Measurements from ENCODE around the gene CCDC90B. TPM values are rescaled to one million over a fixed set of nuclear protein-coding genes. Genes with fewer than 3 reads are reported as not detected.
"Not testable (repeated sequence)": the region's sequence is repeated elsewhere in the genome, so short reads cannot be mapped to it uniquely, and the experiment has no call there.

Gene CCDC90B
- total RNA-seq, 1 experiment from 2014 or later: 32.2 TPM

DNA sequence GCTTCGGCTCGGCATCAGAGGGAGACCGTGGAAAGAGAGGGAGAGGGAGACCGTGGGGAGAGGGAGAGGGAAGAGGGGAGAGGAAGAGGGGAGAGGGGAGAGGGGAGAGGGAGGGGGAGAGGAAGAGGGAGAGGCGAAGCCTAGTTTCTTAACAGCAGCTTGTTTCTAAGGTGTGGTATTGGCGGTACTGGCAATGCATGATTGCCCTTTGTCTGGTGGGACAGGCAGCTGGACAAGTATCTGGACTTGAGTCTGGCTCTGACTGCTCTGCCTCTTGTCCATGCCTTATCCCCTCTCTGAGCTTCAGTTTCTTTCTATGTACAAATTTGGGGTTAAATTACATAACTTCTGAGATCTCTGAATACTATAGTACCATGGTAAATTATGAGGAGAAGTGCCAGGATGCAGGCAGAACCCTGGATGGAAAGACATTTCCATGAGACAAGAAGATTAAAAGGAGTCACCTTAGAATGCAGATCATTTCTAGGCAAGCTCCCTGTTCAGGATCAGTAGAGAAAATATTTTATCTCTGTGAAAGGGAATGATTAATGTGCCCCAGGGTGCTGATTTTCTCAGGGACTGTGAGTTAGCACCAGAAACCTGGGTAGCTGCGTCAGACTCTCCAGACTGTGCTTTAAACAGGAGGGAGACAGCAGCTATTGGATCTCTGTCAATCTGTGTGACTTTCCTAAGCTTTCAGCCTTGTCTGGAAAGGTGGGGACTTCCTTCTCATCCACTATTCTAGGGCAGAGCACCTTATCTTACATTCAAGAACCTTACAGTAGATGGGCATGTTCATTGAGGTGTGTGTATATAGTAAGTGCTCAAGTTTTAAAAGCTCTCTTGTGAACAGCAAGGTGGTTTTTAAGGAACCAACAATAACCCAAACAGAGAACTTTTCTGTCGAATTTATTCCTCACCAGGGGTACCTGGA, 31.9 kb upstream of the CCDC90B start:
- POLR2A ChIA-PET (ENCODE audit: unreplicated experiment): interaction anchor here (0.6 kb wide), 1 partner anchor 301 kb away, joined by 4 read pairs; no protein-coding TSS in a partner anchor
- DNase-seq: no peak
- CTCF ChIA-PET: no interaction called here

DNA sequence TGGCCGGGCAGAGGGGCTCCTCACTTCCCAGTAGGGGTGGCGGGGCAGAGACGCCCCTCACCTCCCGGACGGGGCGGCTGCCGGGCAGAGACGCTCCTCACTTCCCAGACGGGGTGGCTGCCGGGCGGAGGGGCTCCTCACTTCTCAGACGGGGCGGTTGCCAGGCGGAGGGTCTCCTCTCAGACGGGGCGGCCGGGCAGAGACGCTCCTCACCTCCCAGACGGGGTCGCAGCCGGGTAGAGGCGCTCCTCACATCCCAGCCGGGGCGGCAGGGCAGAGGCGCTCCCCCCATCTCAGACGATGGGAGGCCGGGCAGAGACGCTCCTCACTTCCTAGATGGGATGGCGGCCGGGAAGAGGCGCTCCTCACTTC, 30.7 kb upstream of the CCDC90B start:
- DNase-seq; H4K20me1 ChIP-seq (ENCODE audit: insufficient read depth); H3K4me1 ChIP-seq (replicated peaks; ENCODE audit: insufficient read depth); H3F3A ChIP-seq (ENCODE audit: insufficient read depth, low read depth); BruUV-seq (replicated peaks); H3K4me3 ChIP-seq; intact Hi-C loops (cut with micrococcal nuclease; ENCODE audit: unreplicated experiment); H3K4me2 ChIP-seq; H3K9me2 ChIP-seq (ENCODE audit: insufficient read depth); H3K27ac ChIP-seq; H3K79me2 ChIP-seq (ENCODE audit: low read depth); CTCF ChIA-PET; H3K36me3 ChIP-seq (ENCODE audit: low read depth); H2AFZ ChIP-seq; H3K27me3 ChIP-seq (ENCODE audit: insufficient read depth, low read depth); POLR2A ChIA-PET (ENCODE audit: unreplicated experiment); H3K9me3 ChIP-seq (ENCODE audit: insufficient read depth, low read depth): not testable (repeated sequence)

More for the DNA sequence above, 31.9 kb upstream of the CCDC90B start:
- no peaks in the 10 kb centered on the region for H3K4me1 ChIP-seq (replicated peaks; ENCODE audit: insufficient read depth)
- TF ChIP-seq, protein P1, sequence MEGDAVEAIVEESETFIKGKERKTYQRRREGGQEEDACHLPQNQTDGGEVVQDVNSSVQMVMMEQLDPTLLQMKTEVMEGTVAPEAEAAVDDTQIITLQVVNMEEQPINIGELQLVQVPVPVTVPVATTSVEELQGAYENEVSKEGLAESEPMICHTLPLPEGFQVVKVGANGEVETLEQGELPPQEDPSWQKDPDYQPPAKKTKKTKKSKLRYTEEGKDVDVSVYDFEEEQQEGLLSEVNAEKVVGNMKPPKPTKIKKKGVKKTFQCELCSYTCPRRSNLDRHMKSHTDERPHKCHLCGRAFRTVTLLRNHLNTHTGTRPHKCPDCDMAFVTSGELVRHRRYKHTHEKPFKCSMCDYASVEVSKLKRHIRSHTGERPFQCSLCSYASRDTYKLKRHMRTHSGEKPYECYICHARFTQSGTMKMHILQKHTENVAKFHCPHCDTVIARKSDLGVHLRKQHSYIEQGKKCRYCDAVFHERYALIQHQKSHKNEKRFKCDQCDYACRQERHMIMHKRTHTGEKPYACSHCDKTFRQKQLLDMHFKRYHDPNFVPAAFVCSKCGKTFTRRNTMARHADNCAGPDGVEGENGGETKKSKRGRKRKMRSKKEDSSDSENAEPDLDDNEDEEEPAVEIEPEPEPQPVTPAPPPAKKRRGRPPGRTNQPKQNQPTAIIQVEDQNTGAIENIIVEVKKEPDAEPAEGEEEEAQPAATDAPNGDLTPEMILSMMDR (conservative IDR thresholded peaks at IDR 0.05): no peak
- TF ChIP-seq EZH2 (IDR thresholded peaks at IDR 0.05; ENCODE audit: low read depth): no peak
- no peaks in the 10 kb centered on the region for H3K79me2 ChIP-seq (ENCODE audit: low read depth)
- BruUV-seq (replicated peaks): no TSS peak
- H3K4me3 ChIP-seq: no peak overlapping the region
- H2AFZ ChIP-seq: no peak overlapping the region
- H3K4me2 ChIP-seq: no peak overlapping the region
- no peaks in the 10 kb centered on the region for H3K9me2 ChIP-seq (ENCODE audit: insufficient read depth)
- no peak overlapping the region for H3K27ac ChIP-seq
- no peaks in the 10 kb centered on the region for H3K9me3 ChIP-seq (ENCODE audit: insufficient read depth, low read depth)
- H3K36me3 ChIP-seq (ENCODE audit: low read depth): no peaks in the 10 kb centered on the region
- H3F3A ChIP-seq (ENCODE audit: insufficient read depth, low read depth): no peaks in the 10 kb centered on the region
- no peaks in the 10 kb centered on the region for H4K20me1 ChIP-seq (ENCODE audit: insufficient read depth)
- intact Hi-C loops (cut with micrococcal nuclease; ENCODE audit: unreplicated experiment): no loop called here
- H3K27me3 ChIP-seq (ENCODE audit: insufficient read depth, low read depth): no peaks in the 10 kb centered on the region

GRCh38 chr11:83316143-83316896, 30.2 kb upstream of the CCDC90B start:
- H3K4me2 ChIP-seq; H3F3A ChIP-seq (ENCODE audit: insufficient read depth, low read depth); H3K27me3 ChIP-seq (ENCODE audit: insufficient read depth, low read depth); intact Hi-C loops (cut with micrococcal nuclease; ENCODE audit: unreplicated experiment); H4K20me1 ChIP-seq (ENCODE audit: insufficient read depth); H3K4me3 ChIP-seq; BruUV-seq (replicated peaks); POLR2A ChIA-PET (ENCODE audit: unreplicated experiment); CTCF ChIA-PET; H3K9me2 ChIP-seq (ENCODE audit: insufficient read depth); DNase-seq; H3K79me2 ChIP-seq (ENCODE audit: low read depth); H3K4me1 ChIP-seq (replicated peaks; ENCODE audit: insufficient read depth); H3K27ac ChIP-seq; H3K9me3 ChIP-seq (ENCODE audit: insufficient read depth, low read depth); H2AFZ ChIP-seq; H3K36me3 ChIP-seq (ENCODE audit: low read depth): not testable (repeated sequence)

- TF ChIP-seq EZH2 (IDR thresholded peaks at IDR 0.05; ENCODE audit: low read depth): no peak
- TF ChIP-seq, protein P1 (conservative IDR thresholded peaks at IDR 0.05): no peak
- no TSS peak for BruUV-seq (replicated peaks)
- ChIA-PET POLR2A (ENCODE audit: unreplicated experiment) (interaction anchor here (0.5 to 0.7 kb wide), 3 partner anchors 10 to 453 kb away, joined by 4 to 9 read pairs (median 4); partner anchors contain the start of gene CCDC90B), CTCF (no interaction called here)
- no peaks in the 10 kb centered on the region for H3K27me3 ChIP-seq (ENCODE audit: insufficient read depth, low read depth)
- no peaks in the 10 kb centered on the region for H3K9me3 ChIP-seq (ENCODE audit: insufficient read depth, low read depth)
- H3K79me2 ChIP-seq (ENCODE audit: low read depth): no peaks in the 10 kb centered on the region
- no peaks in the 10 kb centered on the region for H3K4me1 ChIP-seq (replicated peaks; ENCODE audit: insufficient read depth)
- no peak overlapping the region for H3K4me3 ChIP-seq
- H3K9me2 ChIP-seq (ENCODE audit: insufficient read depth): no peaks in the 10 kb centered on the region
- H3F3A ChIP-seq (ENCODE audit: insufficient read depth, low read depth): no peaks in the 10 kb centered on the region
- H4K20me1 ChIP-seq (ENCODE audit: insufficient read depth): no peaks in the 10 kb centered on the region
- no peaks in the 10 kb centered on the region for H3K36me3 ChIP-seq (ENCODE audit: low read depth)
- H2AFZ ChIP-seq: no peak overlapping the region
- no peak for DNase-seq
- no peak overlapping the region for H3K4me2 ChIP-seq
- H3K27ac ChIP-seq: no peak overlapping the region
- intact Hi-C loops (cut with micrococcal nuclease; ENCODE audit: unreplicated experiment): no loop called here
These were observed 26.3 kb upstream of the CCDC90B start for GRCh38 chr11:83312430-83312829.
